Right lobe of liver (tissue), 6 donors: ENCODE measurements around the gene DNAJC28. TPM values are rescaled to one million over a fixed set of nuclear protein-coding genes. Genes with fewer than 3 reads are reported as not detected.

ENCODE experiments used
- ATAC-seq, 4 donors: fragments of 200-7000 bp; cut with Tn5 transposase; one replicate each; pipeline ENCODE4 v1.9.1; 2020; ENCODE audit warnings: mild to moderate bottlenecking in 4 of 4, moderate library complexity in 4 of 4
- DNase-seq, 3 donors: peaks; one replicate each; pipeline ENCODE4 v3.0.0-alpha.2; 2020
- H3K27ac ChIP-seq, 3 donors: fragments of 200-600 bp; one replicate each; pipeline ENCODE4 v1.8.0; 2022
- H3K27me3 ChIP-seq, 2 donors: fragments of 200-600 bp; one replicate each; pipeline ENCODE4 v1.8.0; 2022
- H3K36me3 ChIP-seq, 4 donors: fragments of 200-600 bp; sonication (generic) in 1 of 4; one replicate each; pipeline versions ENCODE4 v1.5.1 to v1.8.0; 2017 to 2022; ENCODE audit warnings: control low read depth in 1 of 4
- H3K4me1 ChIP-seq, 4 donors: fragments of 200-600 bp; sonication (generic) in 1 of 4; one replicate each; pipeline versions ENCODE4 v1.5.1 to v1.8.0; 2017 to 2022; ENCODE audit warnings: control low read depth in 1 of 4
- H3K4me3 ChIP-seq, 3 donors: fragments of 200-600 bp; one replicate each; pipeline ENCODE4 v1.8.0; 2022
- H3K9me3 ChIP-seq, 4 donors: fragments of 200-600 bp; sonication (generic) in 1 of 4; one replicate each; pipeline versions ENCODE4 v1.5.1 to v1.8.0; 2017 to 2022; ENCODE audit warnings: control low read depth in 1 of 4
- CTCF ChIP-seq, 4 donors: fragments of 200-600 bp in 3 of 4; fragments of 450-650 bp in 1 of 4; IDR thresholded peaks; one replicate each; pipeline versions ENCODE4 v1.5.1 to v1.8.0; 2016 to 2022; ENCODE audit warnings: antibody characterized with exemption in 4 of 4, mild to moderate bottlenecking in 2 of 4
- POLR2A ChIP-seq: fragments of 450-650 bp; IDR thresholded peaks from one replicate; pipeline ENCODE4 v1.6.1; 2017; ENCODE audit warnings: antibody characterized with exemption, mild to moderate bottlenecking
- WGBS: methylation state at CpG from one replicate; pipeline ENCODE4 v1.1.6; 2018; ENCODE audit warnings: low coverage, low lambda C conversion rate; ENCODE audit not compliant: insufficient coverage; ENCODE audit errors: missing lambda C conversion rate; 5-methylcytosine and 5-hydroxymethylcytosine counted together
- intact Hi-C, 2 donors: fragments of 100-400 bp; cut with DNase I; formaldehyde crosslinking; loops; one replicate each; pipeline versions ENCODE4 v1.11.2 to v1.14.1; 2022
- total RNA-seq, 6 experiments: library from RNA; depleted of rRNA in 2 of 6; stranded (reverse); fragments of >200 nt in 2 of 6; fragmentation: NEBNext Ultra II Directional in 3 of 6; extraction: Animal tissue kit (Norgen Biotek cat#: 25700) in 3 of 6; gene quantifications; one replicate each; pipeline versions ENCODE4 v1.1.0 to v1.2.4, GENCODE V29; 2016 to 2023
- donor health status: DM: no; HTN: yes; CAD: no.
- donor health status: DM: no; HTN: no; CAD: no.
- donor health status: DM: no; HTN: no; CAD: no.
- donor health status: DM: no; HTN: yes; CAD: no.
- donor health status: DM: no; HTN: yes; CAD: no.

DNAJC28 gene
- total RNA-seq, 6 experiments from 2014 or later: 1.7 to 2.7 (median 1.9) TPM

- WGBS: 15% methylated on average over 17 of the region's 17 CpGs
- no peaks in the 10 kb centered on the region for H3K9me3 ChIP-seq
- H3K4me1 ChIP-seq: peaks cover 0 to 12% (median 0%) of the 10 kb centered on the region in 4 donors
- H3K27me3 ChIP-seq: no peaks in the 10 kb centered on the region
- no peaks in the 10 kb centered on the region for H3K36me3 ChIP-seq
- H3K4me3 ChIP-seq: peak overlapping the region; percentile 69 to 98 (median 95)
- intact Hi-C loops: no loop called here
- H3K27ac ChIP-seq: peak overlapping the region; percentile 64 to 87 (median 65)
- DNase-seq (no peak), ATAC-seq (no peak)
- TF ChIP-seq POLR2A (no peak), CTCF (IDR thresholded peaks at IDR 0.05) (no peak)
Observed at GRCh38 chr21:33480481-33481103, 10.9 kb downstream of the DNAJC28 start.

GRCh38 chr21:33479679-33480480 lies 11.6 kb downstream of the DNAJC28 start, which contains the start of gene TMEM50B:
Gene TMEM50B, minus strand, starts transcription at chr21:33479974. Its CDS starts 11,089 bp downstream, at chr21:33468885.
- intact Hi-C loops: no loop called here
- Histone ChIP-seq H3K4me1 (peaks cover 0 to 12% (median 0%) of the 10 kb centered on the region in 4 donors), H3K9me3 (no peaks in the 10 kb centered on the region), H3K36me3 (no peaks in the 10 kb centered on the region), H3K27me3 (no peaks in the 10 kb centered on the region), H3K27ac (peak within 1 kb of the TSS; percentile 86 to 94 (median 93)), H3K4me3 (peak within 1 kb of the TSS; percentile 95 to 98 (median 97))
- WGBS: 0% methylated on average over 1 of the region's 93 CpGs
- TF ChIP-seq POLR2A (peak; percentile 95), CTCF (IDR thresholded peaks at IDR 0.05) (peak; percentile 42 to 59 (median 49))
- ATAC-seq (peak; percentile 93 to 98 (median 96)), DNase-seq (peak; percentile 98)

- Histone ChIP-seq H3K27ac (peak overlapping the region; percentile 86 to 94 (median 93)), H3K36me3 (no peaks in the 10 kb centered on the region), H3K4me1 (peaks cover 0 to 12% (median 0%) of the 10 kb centered on the region in 4 donors), H3K27me3 (no peaks in the 10 kb centered on the region), H3K9me3 (no peaks in the 10 kb centered on the region), H3K4me3 (peak overlapping the region; percentile 95 to 98 (median 97))
- peak; percentile 3 to 38 (median 22) for ATAC-seq
- DNase-seq: peak; percentile 51 to 69 (median 53)
- intact Hi-C loops: no loop called here
- 0% methylated on average over 20 of the region's 68 CpGs for WGBS
- TF ChIP-seq CTCF (IDR thresholded peaks at IDR 0.05) (peak in 3 of 4 donors; percentile 8 to 17 (median 10)), POLR2A (no peak)
Observed at GRCh38 chr21:33478935-33479678, 12.4 kb downstream of the DNAJC28 start.

- H3K27me3 ChIP-seq: no peaks in the 10 kb centered on the region
- peaks cover 0 to 12% (median 0%) of the 10 kb centered on the region in 4 donors for H3K4me1 ChIP-seq
- TF ChIP-seq POLR2A (no peak), CTCF (IDR thresholded peaks at IDR 0.05) (no peak)
- peak overlapping the region; percentile 95 to 98 (median 97) for H3K4me3 ChIP-seq
- H3K36me3 ChIP-seq: no peaks in the 10 kb centered on the region
- 39% methylated on average over 9 of the region's 9 CpGs for WGBS
- no peaks in the 10 kb centered on the region for H3K9me3 ChIP-seq
- DNase-seq: no peak
- no peak overlapping the region for H3K27ac ChIP-seq
- intact Hi-C loops: no loop called here
- no peak for ATAC-seq
Observed at GRCh38 chr21:33478182-33478581, 13.3 kb downstream of the DNAJC28 start.
